Colon (tissue), 2 donors: ENCODE data around the gene ANAPC15.

Experiments
- FAIRE-seq: peaks from 2 replicates; lab custom pipeline; 2012; peaks lifted over from hg19 to GRCh38; lab: Jason Lieb, UNC
- donor health status: control.
- donor health status: control.

The ANAPC15 gene

DNA sequence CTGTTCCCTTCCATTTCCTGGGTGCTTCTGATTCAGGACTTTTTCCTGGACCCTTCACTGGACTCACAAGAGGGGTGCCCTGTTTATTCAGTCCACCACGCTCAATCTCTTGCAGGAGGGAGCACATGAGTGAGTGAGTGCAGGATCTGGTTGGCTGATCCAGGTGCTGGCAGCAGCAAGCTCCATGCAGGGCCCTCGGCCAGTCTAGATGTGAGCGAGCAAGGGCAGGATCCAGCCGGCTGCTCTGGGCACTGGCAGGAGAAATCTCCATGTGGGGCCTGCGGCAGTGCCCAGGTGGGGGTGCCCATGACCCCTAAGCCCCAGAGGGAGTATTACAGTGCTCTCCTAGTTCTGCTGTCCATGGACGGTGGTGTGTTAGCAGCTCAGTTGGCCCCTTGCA, 11.6 kb upstream of the ANAPC15 start:
- no peak for FAIRE-seq

GRCh38 chr11:72123117-72123653, 10.7 kb upstream of the ANAPC15 start:
- no peak for FAIRE-seq

- FAIRE-seq = no peak
These were observed 10.1 kb upstream of the ANAPC15 start for GRCh38 chr11:72122607-72123006.

GRCh38 chr11:72120930-72121329, 8.4 kb upstream of the ANAPC15 start:
- FAIRE-seq = no peak

DNA sequence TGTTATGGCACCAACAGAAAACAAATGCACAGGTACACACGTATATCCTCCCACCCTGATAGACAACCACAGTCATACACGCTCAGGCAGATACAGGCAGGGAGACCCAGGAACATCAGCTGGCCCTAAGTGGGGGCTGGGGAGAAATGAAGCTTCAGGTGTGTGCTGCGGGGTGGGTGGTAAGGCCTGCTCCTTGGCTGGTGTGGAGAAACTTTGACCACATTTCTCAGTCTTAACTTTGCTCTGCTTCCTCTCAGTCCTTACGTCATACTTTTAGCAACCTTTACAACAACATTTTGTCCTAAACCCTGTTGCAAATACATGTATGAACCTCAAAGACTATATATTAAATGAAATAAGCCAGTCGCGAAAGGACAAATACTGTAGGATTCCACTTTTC, 6.7 kb upstream of the ANAPC15 start:
- FAIRE-seq = no peak

GRCh38 chr11:72116019-72116755, 3.7 kb upstream of the ANAPC15 start:
- FAIRE-seq = no peak

- FAIRE-seq = no peak
These were observed 2.1 kb upstream of the ANAPC15 start for GRCh38 chr11:72114570-72114969.

GRCh38 chr11:72112978-72113808, 698 bp upstream of the ANAPC15 start:
- no peak for FAIRE-seq

GRCh38 chr11:72111300-72112142, 974 bp downstream of the ANAPC15 start:
- FAIRE-seq = no peak

DNA sequence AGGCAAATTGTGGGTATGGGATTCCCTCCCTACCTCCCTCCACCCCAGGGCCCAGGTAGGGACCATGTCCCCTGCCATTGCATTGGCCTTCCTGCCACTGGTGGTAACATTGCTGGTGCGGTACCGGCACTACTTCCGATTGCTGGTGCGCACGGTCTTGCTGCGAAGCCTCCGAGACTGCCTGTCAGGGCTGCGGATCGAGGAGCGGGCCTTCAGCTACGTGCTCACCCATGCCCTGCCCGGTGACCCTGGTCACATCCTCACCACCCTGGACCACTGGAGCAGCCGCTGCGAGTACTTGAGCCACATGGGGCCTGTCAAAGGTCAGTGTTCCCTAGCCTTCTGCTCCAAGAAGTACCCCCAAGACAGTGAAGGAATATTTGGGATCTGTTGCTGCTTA, 6.6 kb downstream of the ANAPC15 start, which contains the start of gene TOMT:
TSS of gene TOMT (plus strand) at position 37 of the 400 bp plus-strand sequence. CDS start at position 65, 28 bp downstream.
- FAIRE-seq = no peak

DNA sequence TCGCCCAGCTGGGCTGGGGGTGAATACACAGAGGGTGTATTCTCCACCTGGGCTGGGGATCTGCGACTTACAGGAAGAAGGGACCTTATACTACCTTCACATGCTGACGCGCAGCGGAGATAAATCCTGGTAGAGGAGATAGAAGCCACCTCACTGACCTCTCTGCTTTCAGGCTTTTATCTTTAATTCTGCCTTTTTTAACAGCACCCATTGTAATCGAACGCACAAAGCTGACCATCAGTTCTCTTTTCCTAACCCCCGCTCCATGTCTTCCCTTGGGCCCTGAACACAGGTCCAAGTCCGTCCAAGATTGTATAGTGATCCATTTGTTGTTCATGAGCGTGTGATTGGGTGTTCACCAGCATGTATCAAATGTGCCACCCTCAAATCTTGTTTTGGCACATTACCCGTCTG, 8.7 kb downstream of the ANAPC15 start:
- FAIRE-seq = no peak

GRCh38 chr11:72102946-72103753, 9.3 kb downstream of the ANAPC15 start, which contains the start of gene LAMTOR1:
Gene LAMTOR1, minus strand, starts transcription at chr11:72103297. Its CDS starts 73 bp downstream, at chr11:72103224.
- no peak for FAIRE-seq

- FAIRE-seq = no peak
These were observed 9.9 kb downstream of the ANAPC15 start for GRCh38 chr11:72102631-72102945.

- no peak for FAIRE-seq
These were observed 10.3 kb downstream of the ANAPC15 start for GRCh38 chr11:72102162-72102561.

DNA sequence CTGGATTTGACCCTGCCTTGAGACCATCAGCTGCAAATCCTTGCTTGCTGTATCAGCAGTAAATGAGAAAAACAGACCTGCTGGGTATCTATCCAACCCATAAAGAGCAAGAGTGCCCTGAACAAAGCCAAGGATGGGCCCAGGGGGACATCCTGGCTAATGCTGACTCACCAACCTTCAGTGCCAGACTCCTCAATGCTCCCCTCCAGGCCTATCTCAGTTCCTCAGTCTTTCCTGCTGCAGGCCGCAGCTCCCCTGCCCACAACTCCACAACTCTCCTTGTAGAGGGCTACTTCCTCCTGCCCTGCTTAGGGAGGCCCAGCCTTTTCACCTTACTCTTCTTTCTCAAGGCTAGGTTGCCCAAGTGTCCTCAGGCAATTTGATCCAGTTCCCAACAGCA, 12.0 kb downstream of the ANAPC15 start:
- no peak for FAIRE-seq

- FAIRE-seq = no peak
These were observed 12.5 kb downstream of the ANAPC15 start for GRCh38 chr11:72100009-72100408.

DNA sequence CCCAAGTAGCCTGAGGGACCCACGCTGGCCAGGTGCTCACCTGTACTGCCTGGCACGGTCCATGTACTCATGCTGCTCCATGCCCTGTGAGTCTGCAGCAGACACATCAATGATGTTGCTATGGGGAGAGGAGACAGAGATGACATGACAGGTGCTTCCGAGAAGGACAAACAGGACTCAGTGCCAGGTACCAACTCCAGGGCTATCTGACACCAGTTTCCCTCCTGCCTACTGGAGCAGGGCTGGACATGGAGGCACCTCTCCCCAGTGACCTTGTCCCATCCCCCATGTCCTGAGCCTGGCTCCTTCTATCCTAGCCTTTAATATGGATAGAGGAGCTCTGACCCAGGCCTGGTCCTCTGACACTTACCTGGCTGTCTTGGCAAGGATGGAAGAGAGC, 13.8 kb downstream of the ANAPC15 start:
- no peak for FAIRE-seq

DNA sequence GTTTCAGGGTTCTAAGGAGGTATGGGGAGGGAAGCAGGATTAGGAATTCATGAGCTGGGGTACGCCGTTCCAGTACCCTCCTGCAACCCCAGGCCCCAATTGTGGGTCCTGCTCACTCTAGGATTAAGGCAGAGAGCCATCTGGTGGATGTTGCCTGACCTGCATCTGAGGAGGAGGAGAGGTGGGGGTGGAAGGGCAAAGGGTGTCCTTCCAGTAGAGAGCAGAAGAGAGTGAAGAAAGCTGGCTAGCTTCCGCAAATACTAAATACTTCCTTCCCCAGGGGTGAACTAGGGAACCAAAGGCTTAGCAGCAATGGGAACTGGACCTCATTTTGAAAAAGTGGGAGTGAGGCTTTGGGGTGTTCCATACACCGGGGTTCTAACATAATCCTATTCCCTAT, 21.2 kb downstream of the ANAPC15 start:
- FAIRE-seq = no peak

GRCh38 chr11:72088076-72088808, 24.3 kb downstream of the ANAPC15 start:
- FAIRE-seq = no peak

- FAIRE-seq = no peak
These were observed 26.7 kb downstream of the ANAPC15 start for GRCh38 chr11:72085621-72086351.
